GM23248 (cell line): ENCODE results near the gene KLRD1. TPM values are rescaled to one million over a fixed set of nuclear protein-coding genes. Genes with fewer than 3 reads are reported as not detected.
"Not testable (repeated sequence)": the region's sequence is repeated elsewhere in the genome, so short reads cannot be mapped to it uniquely, and the experiment has no call there.

Experiments
- DNase-seq: peaks from one replicate; pipeline ENCODE4 v3.0.0-alpha.2; 2015
- H2AFZ ChIP-seq: fragments of 200-600 bp; sonication (generic); 2 replicates; pipeline ENCODE4 v1.6.1; 2016; ENCODE audit warnings: antibody characterized with exemption
- H3F3A ChIP-seq: fragments of 200-600 bp; sonication (generic); 2 replicates; pipeline ENCODE4 v1.6.1; 2016; ENCODE audit warnings: mild to moderate bottlenecking, antibody characterized with exemption, mixed run types; ENCODE audit not compliant: insufficient read depth
- H3K27ac ChIP-seq: fragments of 200-600 bp; sonication (generic); 2 replicates; pipeline ENCODE4 v1.5.1; 2016; ENCODE audit warnings: mild to moderate bottlenecking
- H3K27me3 ChIP-seq: fragments of 200-600 bp; sonication (generic); replicated peaks from 2 replicates; pipeline ENCODE4 v1.6.1; 2016; ENCODE audit warnings: mild to moderate bottlenecking; ENCODE audit not compliant: insufficient read depth
- H3K36me3 ChIP-seq: fragments of 200-600 bp; sonication (generic); 2 replicates; pipeline ENCODE4 v1.6.1; 2016; ENCODE audit warnings: low read depth, mild to moderate bottlenecking
- H3K4me1 ChIP-seq: fragments of 200-600 bp; sonication (generic); 2 replicates; pipeline ENCODE4 v1.6.1; 2016; ENCODE audit warnings: mild to moderate bottlenecking; ENCODE audit not compliant: insufficient read depth
- H3K4me2 ChIP-seq: fragments of 200-600 bp; sonication (generic); one replicate; pipeline ENCODE4 v1.6.1; 2016; ENCODE audit warnings: mild to moderate bottlenecking; ENCODE audit not compliant: unreplicated experiment
- H3K4me3 ChIP-seq: fragments of 200-600 bp; sonication (generic); 2 replicates; pipeline ENCODE4 v1.5.1; 2016; ENCODE audit warnings: mild to moderate bottlenecking
- H3K79me2 ChIP-seq: fragments of 200-600 bp; sonication (generic); 2 replicates; pipeline ENCODE4 v1.6.1; 2016; ENCODE audit warnings: mild to moderate bottlenecking; ENCODE audit not compliant: insufficient read depth
- H3K9ac ChIP-seq: fragments of 200-600 bp; sonication (generic); 2 replicates; pipeline ENCODE4 v1.6.1; 2016; ENCODE audit warnings: mild to moderate bottlenecking
- H3K9me2 ChIP-seq: fragments of 200-600 bp; sonication (generic); 2 replicates; pipeline ENCODE4 v1.6.1; 2016; ENCODE audit warnings: mixed run types, mild to moderate bottlenecking, moderate library complexity; ENCODE audit not compliant: insufficient read depth
- H3K9me3 ChIP-seq: fragments of 200-600 bp; sonication (generic); one replicate; pipeline ENCODE4 v1.6.1; 2017; ENCODE audit warnings: low read depth
- H4K20me1 ChIP-seq: fragments of 200-600 bp; sonication (generic); 2 replicates; pipeline ENCODE4 v1.6.0; 2016; ENCODE audit not compliant: insufficient read depth
- EZH2 ChIP-seq: fragments of 200-600 bp; sonication (generic); IDR thresholded peaks from 2 replicates; pipeline ENCODE4 v1.6.1; 2018; ENCODE audit warnings: antibody characterized with exemption, mild to moderate bottlenecking; ENCODE audit not compliant: insufficient read depth, poor library complexity, severe bottlenecking
- EZH2phosphoT487 ChIP-seq: fragments of 200-600 bp; sonication (generic); IDR thresholded peaks from 2 replicates; pipeline ENCODE4 v1.6.1; 2018; ENCODE audit warnings: antibody characterized with exemption, moderate library complexity, mild to moderate bottlenecking, low read depth; ENCODE audit not compliant: insufficient read depth
- WGBS, 2 experiments: methylation state at CpG; one replicate each; pipeline ENCODE4 v1.1.6; 2015 to 2017; ENCODE audit warnings: low lambda C conversion rate in 2 of 2, low coverage in 1 of 2; ENCODE audit errors: missing lambda C conversion rate in 2 of 2; 5-methylcytosine and 5-hydroxymethylcytosine counted together
- in situ Hi-C: fragments of 300-500 bp; cut with MboI; formaldehyde crosslinking; loops from 2 replicates; pipeline ENCODE4 v1.15.0; 2020
- polyA plus RNA-seq: library from polyadenylated mRNA; unstranded; fragments of >200 nt; fragmentation: Nextera tagmentation; extraction: Ambion mirVana; gene quantifications from 2 replicates; pipeline ENCODE4 v1.2.1, GENCODE V29; 2016
- total RNA-seq: library from RNA; depleted of rRNA; stranded (reverse); fragments of >200 nt; shearing (Covaris generic); gene quantifications from 2 replicates; pipeline ENCODE4 v1.2.3, GENCODE V29; 2014

Gene KLRD1
- total and polyA plus RNA-seq, 2 experiments from 2014 or later, result 0.11 to 0.25 TPM

GRCh38 chr12:10319388-10319787, 11.7 kb downstream of the KLRD1 start:
- H3K27me3 ChIP-seq, result no peaks in the 10 kb centered on the region
- in situ Hi-C loops, result no loop called here
- H3K79me2 ChIP-seq, result no peaks in the 10 kb centered on the region
- no peaks in the 10 kb centered on the region for H3K4me1 ChIP-seq
- no peaks in the 10 kb centered on the region for H3K36me3 ChIP-seq
- TF ChIP-seq EZH2 (no peak), EZH2phosphoT487 (no peak)
- H2AFZ ChIP-seq, result no peak overlapping the region
- H3F3A ChIP-seq, result no peaks in the 10 kb centered on the region
- H3K9ac ChIP-seq, result no peak overlapping the region
- no peaks in the 10 kb centered on the region for H3K9me3 ChIP-seq
- H3K4me2 ChIP-seq, result no peak overlapping the region
- 89 to 95% methylated on average over 2 of the region's 2 CpGs for WGBS, 2 experiments
- H4K20me1 ChIP-seq, result no peaks in the 10 kb centered on the region
- no peaks in the 10 kb centered on the region for H3K9me2 ChIP-seq
- no peak for DNase-seq
- H3K27ac ChIP-seq, result no peak overlapping the region
- no peak overlapping the region for H3K4me3 ChIP-seq

- Histone ChIP-seq H3K9me2 (no peaks in the 10 kb centered on the region), H3K4me2 (no peak overlapping the region), H3K4me3 (no peak overlapping the region), H3K27ac (no peak overlapping the region), H2AFZ (no peak overlapping the region), H3K79me2 (no peaks in the 10 kb centered on the region), H4K20me1 (no peaks in the 10 kb centered on the region), H3K9ac (no peak overlapping the region), H3K9me3 (no peaks in the 10 kb centered on the region), H3K4me1 (no peaks in the 10 kb centered on the region), H3F3A (no peaks in the 10 kb centered on the region), H3K27me3 (no peaks in the 10 kb centered on the region), H3K36me3 (no peaks in the 10 kb centered on the region)
- no peak for TF ChIP-seq EZH2phosphoT487
- TF ChIP-seq EZH2, result no peak
- 56 to 81% methylated on average over 1 of the region's 1 CpG for WGBS, 2 experiments
- DNase-seq, result no peak
- in situ Hi-C loops, result loop anchor here (10.0 kb wide), 1 partner anchor 244 kb away; no protein-coding TSS in a partner anchor
Observed at GRCh38 chr12:10320643-10321042, 13.0 kb downstream of the KLRD1 start.

DNA sequence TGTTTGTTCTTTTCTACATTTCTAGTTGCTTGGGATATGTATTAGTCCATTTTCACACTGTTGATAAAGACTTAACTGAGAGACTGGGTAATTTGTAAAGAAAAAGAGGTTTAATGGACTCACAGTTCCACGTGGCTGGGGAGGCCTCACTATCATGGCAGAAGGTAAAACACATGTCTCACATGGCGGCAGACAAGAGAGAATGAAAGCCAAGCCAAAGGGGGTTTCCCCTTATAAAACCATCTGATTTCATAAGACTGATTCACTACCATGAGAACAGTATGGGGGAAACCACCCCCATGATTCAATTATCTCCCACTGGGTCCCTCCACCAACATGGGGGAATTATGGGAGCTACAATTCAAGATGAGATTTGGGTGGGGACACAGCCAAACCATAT, 21.0 kb downstream of the KLRD1 start:
- in situ Hi-C loops, result loop anchor here (10.0 kb wide), 1 partner anchor 236 kb away; no protein-coding TSS in a partner anchor
- not testable (repeated sequence) for H3K27ac ChIP-seq, DNase-seq, H2AFZ ChIP-seq, H3K27me3 ChIP-seq, H3K9me2 ChIP-seq, H3K4me2 ChIP-seq, H3F3A ChIP-seq, H3K4me3 ChIP-seq, H4K20me1 ChIP-seq, H3K79me2 ChIP-seq, H3K9me3 ChIP-seq, H3K4me1 ChIP-seq, H3K36me3 ChIP-seq, H3K9ac ChIP-seq
- 41 to 47% methylated on average over 2 of the region's 2 CpGs for WGBS, 2 experiments

- peaks cover 5% of the 10 kb centered on the region; the same call in 1 of the 2 replicates for H3K36me3 ChIP-seq
- WGBS, 2 experiments, result 36 to 43% methylated on average over 2 of the region's 2 CpGs
- no peaks in the 10 kb centered on the region for H3K4me1 ChIP-seq
- H3K79me2 ChIP-seq, result no peaks in the 10 kb centered on the region
- in situ Hi-C loops, result no loop called here
- TF ChIP-seq EZH2 (no peak), EZH2phosphoT487 (no peak)
- H3K4me2 ChIP-seq, result no peak overlapping the region
- H3K27ac ChIP-seq, result no peak overlapping the region
- H3F3A ChIP-seq, result no peaks in the 10 kb centered on the region
- no peaks in the 10 kb centered on the region for H3K27me3 ChIP-seq
- H3K4me3 ChIP-seq, result no peak overlapping the region
- H3K9me2 ChIP-seq, result no peaks in the 10 kb centered on the region
- peak; percentile 75 for DNase-seq
- H3K9me3 ChIP-seq, result no peaks in the 10 kb centered on the region
- H4K20me1 ChIP-seq, result no peaks in the 10 kb centered on the region
- H3K9ac ChIP-seq, result no peak overlapping the region
- H2AFZ ChIP-seq, result no peak overlapping the region
Observed at GRCh38 chr12:10331642-10332239, 24.1 kb downstream of the KLRD1 start.

- H3K36me3 ChIP-seq, H3F3A ChIP-seq, H3K79me2 ChIP-seq, H2AFZ ChIP-seq, H4K20me1 ChIP-seq, H3K9ac ChIP-seq, H3K9me2 ChIP-seq, H3K4me3 ChIP-seq, H3K9me3 ChIP-seq, H3K4me2 ChIP-seq, DNase-seq, in situ Hi-C loops, H3K27me3 ChIP-seq, H3K27ac ChIP-seq: not testable (repeated sequence)
- WGBS, 2 experiments, result 13 to 25% methylated on average over 4 of the region's 4 CpGs
- H3K4me1 ChIP-seq, result peaks cover 14% of the 10 kb centered on the region
Observed at GRCh38 chr12:10336196-10336595, 28.5 kb downstream of the KLRD1 start.

- peaks cover 14% of the 10 kb centered on the region for H3K4me1 ChIP-seq
- H3K79me2 ChIP-seq, DNase-seq, H2AFZ ChIP-seq, H3K9me3 ChIP-seq, H3K36me3 ChIP-seq, in situ Hi-C loops, H3K4me3 ChIP-seq, H3K27me3 ChIP-seq, H3K4me2 ChIP-seq, H3K27ac ChIP-seq, H3K9me2 ChIP-seq, H4K20me1 ChIP-seq, H3F3A ChIP-seq, H3K9ac ChIP-seq: not testable (repeated sequence)
- WGBS, 2 experiments, result 83 to 94% methylated on average over 4 of the region's 4 CpGs
Observed at GRCh38 chr12:10338470-10338869, 30.8 kb downstream of the KLRD1 start.
